Heart left ventricle (tissue), 16 donors: ENCODE measurements around the gene MGMT. TPM values are rescaled to one million over a fixed set of nuclear protein-coding genes. Genes with fewer than 3 reads are reported as not detected.

ENCODE experiments used
- ATAC-seq, 4 donors: fragments of 200-7000 bp; cut with Tn5 transposase; one replicate each; pipeline ENCODE4 v1.9.1; 2020 to 2022; ENCODE audit warnings: moderate library complexity in 4 of 4, mild to moderate bottlenecking in 3 of 4, moderate number of reproducible peaks in 1 of 4
- DNase-seq, 5 donors: peaks; one replicate each; pipeline ENCODE4 v3.0.0-alpha.2; 2020
- H3K27ac ChIP-seq, 12 donors: fragments of 200-600 bp; sonication (generic) in 4 of 12; one replicate each; pipeline versions ENCODE4 v1.5.0 to v1.8.0; 2016 to 2022; ENCODE audit warnings: mild to moderate bottlenecking in 2 of 12
- H3K27me3 ChIP-seq, 9 donors: fragments of 200-600 bp; sonication (generic) in 2 of 9; one replicate each; pipeline versions ENCODE4 v1.5.1 to v1.8.0; 2016 to 2022; ENCODE audit warnings: mild to moderate bottlenecking in 3 of 9
- H3K36me3 ChIP-seq, 9 donors: fragments of 200-600 bp; sonication (generic) in 2 of 9; one replicate each; pipeline versions ENCODE4 v1.5.0 to v1.8.0; 2018 to 2022; ENCODE audit warnings: mild to moderate bottlenecking in 2 of 9
- H3K4me1 ChIP-seq, 12 donors: fragments of 200-600 bp; sonication (generic) in 4 of 12; one replicate each; pipeline versions ENCODE4 v1.5.0 to v1.8.0; 2016 to 2022; ENCODE audit warnings: mild to moderate bottlenecking in 3 of 12
- H3K4me3 ChIP-seq, 12 donors: fragments of 200-600 bp; sonication (generic) in 4 of 12; one replicate each; pipeline versions ENCODE4 v1.5.0 to v1.8.0; 2017 to 2022; ENCODE audit warnings: mild to moderate bottlenecking in 9 of 12, moderate library complexity in 4 of 12
- H3K9me3 ChIP-seq, 12 donors: fragments of 200-600 bp; sonication (generic) in 4 of 12; one replicate each; pipeline versions ENCODE4 v1.5.0 to v1.8.0; 2016 to 2022; ENCODE audit warnings: mild to moderate bottlenecking in 1 of 12
- CTCF ChIP-seq, 12 donors: fragments of 200-600 bp; sonication (generic) in 4 of 12; IDR thresholded peaks; one replicate each; pipeline versions ENCODE4 v1.5.0 to v1.8.0; 2018 to 2022; ENCODE audit warnings: antibody characterized with exemption in 12 of 12, mild to moderate bottlenecking in 5 of 12
- POLR2A ChIP-seq, 2 donors: fragments of 450-650 bp; IDR thresholded peaks; one replicate each; pipeline ENCODE4 v1.6.1; 2017; ENCODE audit warnings: antibody characterized with exemption in 2 of 2, mild to moderate bottlenecking in 2 of 2, moderate library complexity in 2 of 2
- WGBS, 4 donors: extraction: QIAGEN DNeasy Blood & Tissue Kit in 2 of 4; methylation state at CpG; one replicate each; pipeline versions ENCODE4 v1.1.5 to v1.1.7; 2013 to 2018; 5-methylcytosine and 5-hydroxymethylcytosine counted together
- intact Hi-C, 10 donors: fragments of 100-400 bp; cut with DNase I; formaldehyde crosslinking; loops; one replicate each; pipeline versions ENCODE4 v1.11.1 to v1.14.2; 2022
- polyA plus RNA-seq, 2 donors: library from polyadenylated mRNA; stranded (reverse); fragments of 200-250 nt; gene quantifications; one replicate each; pipeline ENCODE4 v1.2.3, GENCODE V29; 2013
- total RNA-seq, 9 donors: library from RNA; depleted of rRNA in 2 of 9; stranded (reverse); fragments of >200 nt in 2 of 9; fragmentation: NEBNext Ultra II Directional in 3 of 9; extraction: Animal tissue kit (Norgen Biotek cat#: 25700) in 3 of 9; gene quantifications; one replicate each; pipeline versions ENCODE4 v1.1.0 to v1.2.4, GENCODE V29; 2016 to 2023
- donor health status: ischemic (EF 13 %, LVEDD 7.1; RV severe dilation, severe dysfunction).
- donor health status: healthy with polysubstance abuse.
- donor health status: DM: no; HTN: yes; CAD: no.
- donor health status: DM: no; HTN: no; CAD: no.
- donor health status: ischemic (EF 25% LVEDD 6.9; RV normal size, moderate dysfunction).
- donor health status: ischemic (EF 25% LVEDD 5.7; RV mildly dilated, moderate dysfunction).
- donor health status: healthy.
- donor health status: DM: yes; HTN: yes; CAD: no.
- donor health status: ischemic (EF 35%, LVEDD 5.7; RV mildly dilated, moderate dysfunction).
- donor health status: nonischemic (EF 11% LVEDD 7.7; RV severe dilation, severe dysfunction).
- donor health status: DM: yes; HTN: yes; CAD: no.
- donor health status: PGD.
- donor health status: ischemic (EF 29% LVEDD 5.4; RV normal size, mild dysfunction).
- donor health status: nonischemic (EF 23%, LVEDD 6.1; RV moderate dilation, normal function).

Gene MGMT
- total and polyA plus RNA-seq, 11 donors: 6.2 to 25.3 (median 11.6) TPM

- ATAC-seq: no peak
- intact Hi-C loops: no loop called here
- DNase-seq: no peak
- Histone ChIP-seq H3K36me3 (no peaks in the 10 kb centered on the region), H3K9me3 (no peaks in the 10 kb centered on the region), H3K27ac (no peak overlapping the region), H3K4me1 (peaks cover 0 to 14% (median 0%) of the 10 kb centered on the region in 12 donors), H3K4me3 (no peak overlapping the region), H3K27me3 (no peaks in the 10 kb centered on the region)
- 93 to 96% (median 95%) methylated on average over 17 to 27 of the region's 27 CpGs for WGBS, 4 donors
- TF ChIP-seq POLR2A (IDR thresholded peaks at IDR 0.05): no peak
- TF ChIP-seq CTCF (IDR thresholded peaks at IDR 0.05): no peak
Measured at GRCh38 chr10:129523031-129523722, 56.1 kb downstream of the MGMT start.

- Histone ChIP-seq H3K27ac (no peak overlapping the region), H3K36me3 (no peaks in the 10 kb centered on the region), H3K27me3 (no peaks in the 10 kb centered on the region), H3K9me3 (peaks cover 0 to 2% (median 0%) of the 10 kb centered on the region in 12 donors), H3K4me1 (peaks cover 0 to 14% (median 0%) of the 10 kb centered on the region in 12 donors), H3K4me3 (no peak overlapping the region)
- DNase-seq (peak in 1 of 5 donors; percentile 47), ATAC-seq (no peak)
- 82 to 87% (median 85%) methylated on average over 11 of the region's 11 CpGs for WGBS, 4 donors
- intact Hi-C loops: no loop called here
- no peak for TF ChIP-seq POLR2A (IDR thresholded peaks at IDR 0.05)
- TF ChIP-seq CTCF (IDR thresholded peaks at IDR 0.05): no peak
Measured at GRCh38 chr10:129523723-129524316, 56.8 kb downstream of the MGMT start.

- TF ChIP-seq CTCF (IDR thresholded peaks at IDR 0.05) (no peak), POLR2A (IDR thresholded peaks at IDR 0.05) (no peak)
- H3K27me3 ChIP-seq: no peaks in the 10 kb centered on the region
- 75 to 87% (median 79%) methylated on average over 3 of the region's 3 CpGs for WGBS, 4 donors
- ATAC-seq: no peak
- DNase-seq: no peak
- peaks cover 0 to 2% (median 0%) of the 10 kb centered on the region in 12 donors for H3K9me3 ChIP-seq
- H3K4me3 ChIP-seq: no peak overlapping the region
- peaks cover 0 to 14% (median 0%) of the 10 kb centered on the region in 12 donors for H3K4me1 ChIP-seq
- intact Hi-C loops: no loop called here
- no peak overlapping the region for H3K27ac ChIP-seq
- no peaks in the 10 kb centered on the region for H3K36me3 ChIP-seq
Measured at GRCh38 chr10:129524936-129525335, 57.9 kb downstream of the MGMT start.

- Histone ChIP-seq H3K27ac (no peak overlapping the region), H3K9me3 (peaks cover 0 to 2% (median 0%) of the 10 kb centered on the region in 12 donors), H3K27me3 (no peaks in the 10 kb centered on the region), H3K4me1 (peaks cover 0 to 14% (median 0%) of the 10 kb centered on the region in 12 donors), H3K36me3 (no peaks in the 10 kb centered on the region), H3K4me3 (peak overlapping the region in 3 of 12 donors; percentile 4 to 37 (median 26))
- DNase-seq: no peak
- WGBS, 4 donors: 45 to 61% (median 52%) methylated on average over 13 of the region's 13 CpGs
- peak in 3 of 4 donors; percentile 25 to 59 (median 28) for ATAC-seq
- TF ChIP-seq CTCF (IDR thresholded peaks at IDR 0.05) (no peak), POLR2A (IDR thresholded peaks at IDR 0.05) (no peak)
- intact Hi-C loops: no loop called here
Measured at GRCh38 chr10:129525401-129525801, 58.4 kb downstream of the MGMT start.
